Measurements from ENCODE around the gene PTPN9. TPM values are rescaled to one million over a fixed set of nuclear protein-coding genes. Genes with fewer than 3 reads are reported as not detected.
"Not testable (repeated sequence)": the region's sequence is repeated elsewhere in the genome, so short reads cannot be mapped to it uniquely, and the experiment has no call there.

PTPN9 gene
- total RNA-seq, 2 experiments from 2014 or later: 12.3 to 12.9 TPM

- intact Hi-C loops (cut with micrococcal nuclease): no loop called here
- CTCF ChIA-PET: interaction anchor here (1.1 kb wide), 1 partner anchor 187 kb away, joined by 4 read pairs; the partner anchor contains the start of gene MAN2C1
- Mint-ChIP-seq H3K4me1 (ENCODE audit: low read depth) (no peaks in the 10 kb centered on the region), H3K36me3 (ENCODE audit: low read depth) (no peaks in the 10 kb centered on the region), H3K27ac (no peak overlapping the region), H3K27me3 (no peaks in the 10 kb centered on the region), H3K9me3 (no peaks in the 10 kb centered on the region), H3K4me3 (no peak overlapping the region)
- POLR2A ChIA-PET: no interaction called here
- ATAC-seq (no peak), DNase-seq (no peak)
- no peak for TF ChIP-seq CTCF (IDR thresholded peaks at IDR 0.05)
Measured at GRCh38 chr15:75554717-75555116, 24.4 kb downstream of the PTPN9 start.

GRCh38 chr15:75553659-75554058, 25.5 kb downstream of the PTPN9 start:
- TF ChIP-seq CTCF (IDR thresholded peaks at IDR 0.05): no peak
- intact Hi-C loops (cut with micrococcal nuclease): no loop called here
- H3K27me3 Mint-ChIP-seq: no peaks in the 10 kb centered on the region
- ATAC-seq (no peak), DNase-seq (no peak)
- no peak overlapping the region for H3K4me3 Mint-ChIP-seq
- ChIA-PET CTCF (interaction anchor here (1.3 kb wide), 1 partner anchor 186 kb away, joined by 3 read pairs; no protein-coding TSS in a partner anchor), POLR2A (no interaction called here)
- H3K27ac Mint-ChIP-seq: no peak overlapping the region
- no peaks in the 10 kb centered on the region for H3K36me3 Mint-ChIP-seq (ENCODE audit: low read depth)
- no peaks in the 10 kb centered on the region for H3K9me3 Mint-ChIP-seq
- H3K4me1 Mint-ChIP-seq (ENCODE audit: low read depth): no peaks in the 10 kb centered on the region

- Mint-ChIP-seq H3K4me3 (no peak overlapping the region), H3K4me1 (ENCODE audit: low read depth) (peaks cover 4% of the 10 kb centered on the region), H3K27ac (no peak overlapping the region), H3K9me3 (no peaks in the 10 kb centered on the region), H3K27me3 (no peaks in the 10 kb centered on the region), H3K36me3 (ENCODE audit: low read depth) (no peaks in the 10 kb centered on the region)
- TF ChIP-seq CTCF (IDR thresholded peaks at IDR 0.05): no peak
- ChIA-PET CTCF (interaction anchor here (0.6 kb wide), 1 partner anchor 532 kb away, joined by 5 read pairs; no protein-coding TSS in a partner anchor), POLR2A (no interaction called here)
- no peak for ATAC-seq
- DNase-seq: no peak
- intact Hi-C loops (cut with micrococcal nuclease): no loop called here
Measured at GRCh38 chr15:75551091-75551490, 28.0 kb downstream of the PTPN9 start.

- Mint-ChIP-seq H3K36me3 (ENCODE audit: low read depth) (no peaks in the 10 kb centered on the region), H3K4me3 (no peak overlapping the region), H3K4me1 (ENCODE audit: low read depth) (peaks cover 4% of the 10 kb centered on the region), H3K9me3 (no peaks in the 10 kb centered on the region), H3K27me3 (no peaks in the 10 kb centered on the region), H3K27ac (no peak overlapping the region)
- intact Hi-C loops (cut with micrococcal nuclease): no loop called here
- POLR2A ChIA-PET: interaction anchor here (0.7 to 1.1 kb wide), 3 partner anchors 13 to 22 kb away, joined by 3 to 4 read pairs (median 3); no protein-coding TSS in a partner anchor
- CTCF ChIA-PET: interaction anchor here (1.1 to 1.7 kb wide), 2 partner anchors 12 to 97 kb away, joined by 4 to 6 read pairs; no protein-coding TSS in a partner anchor
- no peak for ATAC-seq
- no peak for DNase-seq
- TF ChIP-seq CTCF (IDR thresholded peaks at IDR 0.05): no peak
Measured at GRCh38 chr15:75545064-75545463, 34.1 kb downstream of the PTPN9 start.

GRCh38 chr15:75544359-75544758, 34.8 kb downstream of the PTPN9 start:
- Mint-ChIP-seq H3K27me3 (no peaks in the 10 kb centered on the region), H3K9me3 (no peaks in the 10 kb centered on the region), H3K4me1 (ENCODE audit: low read depth) (peaks cover 4% of the 10 kb centered on the region), H3K27ac (no peak overlapping the region), H3K36me3 (ENCODE audit: low read depth) (no peaks in the 10 kb centered on the region), H3K4me3 (no peak overlapping the region)
- ChIA-PET POLR2A (interaction anchor here (0.7 to 1.1 kb wide), 3 partner anchors 12 to 23 kb away, joined by 3 to 4 read pairs (median 3); no protein-coding TSS in a partner anchor), CTCF (interaction anchor here (1.0 to 1.7 kb wide), 3 partner anchors 12 to 98 kb away, joined by 3 to 6 read pairs (median 4); no protein-coding TSS in a partner anchor)
- no peak for TF ChIP-seq CTCF (IDR thresholded peaks at IDR 0.05)
- no peak for DNase-seq
- ATAC-seq: no peak
- intact Hi-C loops (cut with micrococcal nuclease): no loop called here

GRCh38 chr15:75542949-75543545, 36.1 kb downstream of the PTPN9 start:
- ATAC-seq; H3K27ac Mint-ChIP-seq; H3K4me1 Mint-ChIP-seq (ENCODE audit: low read depth); H3K36me3 Mint-ChIP-seq (ENCODE audit: low read depth); intact Hi-C loops (cut with micrococcal nuclease); H3K9me3 Mint-ChIP-seq; H3K4me3 Mint-ChIP-seq; H3K27me3 Mint-ChIP-seq; DNase-seq: not testable (repeated sequence)
- POLR2A ChIA-PET: interaction anchor here (1.3 kb wide), 1 partner anchor 175 kb away, joined by 3 read pairs; no protein-coding TSS in a partner anchor
- CTCF ChIA-PET: interaction anchor here (1.5 kb wide), 1 partner anchor 36 kb away, joined by 3 read pairs; the partner anchor contains the start of gene PTPN9

Data from activated CD8-positive, alpha-beta T cell treated with anti-CD3 and anti-CD28 coated beads for 36 hours (primary cell).